Measurements from ENCODE around the gene CCDC24.

DNA sequence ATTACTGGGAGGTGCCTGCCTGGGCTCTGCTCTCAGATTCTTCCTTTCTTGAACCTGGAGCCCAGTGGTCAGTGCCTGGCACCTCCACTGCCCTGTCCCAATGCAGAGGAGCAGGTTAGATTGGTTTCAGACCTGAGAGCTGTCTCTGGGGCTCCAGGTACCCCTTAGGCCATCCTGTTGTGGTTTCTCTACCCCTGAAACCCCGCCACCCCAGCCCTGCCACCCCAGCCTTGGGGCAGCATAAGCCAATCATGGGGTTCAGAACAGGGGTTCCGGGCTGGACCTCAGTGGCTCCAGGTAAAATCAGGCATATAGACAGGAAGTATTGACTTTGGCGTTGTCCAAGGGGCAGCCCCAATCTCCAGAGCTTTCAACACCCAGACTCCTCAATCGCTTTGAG is 43.0 kb downstream of the CCDC24 start:
- TF ChIP-seq CTCF (IDR thresholded peaks at IDR 0.05) (no peak), POLR2A (IDR thresholded peaks at IDR 0.05) (no peak)
